ENCODE data around the gene PPP1R1B. TPM values are rescaled to one million over a fixed set of nuclear protein-coding genes. Genes with fewer than 3 reads are reported as not detected.
"Not testable (repeated sequence)": the region's sequence is repeated elsewhere in the genome, so short reads cannot be mapped to it uniquely, and the experiment has no call there.

PPP1R1B gene
- total and polyA plus RNA-seq, 12 donors = 0.32 to 58.0 (median 13.0) TPM; not detected in 1

- WGBS, 4 donors = 88 to 90% (median 88%) methylated on average over 6 to 7 of the region's 7 CpGs
- Histone ChIP-seq H3K27me3 (no peaks in the 10 kb centered on the region), H3K4me3 (no peak overlapping the region), H3K27ac (no peak overlapping the region), H3K9me3 (replicated peaks in 1 of 3) (no peaks in the 10 kb centered on the region), H3K36me3 (replicated peaks in 1 of 2) (no peaks in the 10 kb centered on the region), H3K4me1 (replicated peaks in 1 of 2) (no peaks in the 10 kb centered on the region)
- TF ChIP-seq, protein P1, sequence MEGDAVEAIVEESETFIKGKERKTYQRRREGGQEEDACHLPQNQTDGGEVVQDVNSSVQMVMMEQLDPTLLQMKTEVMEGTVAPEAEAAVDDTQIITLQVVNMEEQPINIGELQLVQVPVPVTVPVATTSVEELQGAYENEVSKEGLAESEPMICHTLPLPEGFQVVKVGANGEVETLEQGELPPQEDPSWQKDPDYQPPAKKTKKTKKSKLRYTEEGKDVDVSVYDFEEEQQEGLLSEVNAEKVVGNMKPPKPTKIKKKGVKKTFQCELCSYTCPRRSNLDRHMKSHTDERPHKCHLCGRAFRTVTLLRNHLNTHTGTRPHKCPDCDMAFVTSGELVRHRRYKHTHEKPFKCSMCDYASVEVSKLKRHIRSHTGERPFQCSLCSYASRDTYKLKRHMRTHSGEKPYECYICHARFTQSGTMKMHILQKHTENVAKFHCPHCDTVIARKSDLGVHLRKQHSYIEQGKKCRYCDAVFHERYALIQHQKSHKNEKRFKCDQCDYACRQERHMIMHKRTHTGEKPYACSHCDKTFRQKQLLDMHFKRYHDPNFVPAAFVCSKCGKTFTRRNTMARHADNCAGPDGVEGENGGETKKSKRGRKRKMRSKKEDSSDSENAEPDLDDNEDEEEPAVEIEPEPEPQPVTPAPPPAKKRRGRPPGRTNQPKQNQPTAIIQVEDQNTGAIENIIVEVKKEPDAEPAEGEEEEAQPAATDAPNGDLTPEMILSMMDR (IDR thresholded peaks at IDR 0.05) = no peak
- no peak for TF ChIP-seq POLR2A (IDR thresholded peaks at IDR 0.05)
- DNase-seq = no peak
- intact Hi-C loops (cut with DNase I) = no loop called here
These were observed 46.7 kb upstream of the PPP1R1B start for GRCh38 chr17:39580082-39580468.

- no peak overlapping the region for H3K27ac ChIP-seq
- 87 to 94% (median 90%) methylated on average over 20 of the region's 20 CpGs for WGBS, 4 donors
- no peaks in the 10 kb centered on the region for H3K27me3 ChIP-seq
- H3K36me3 ChIP-seq (replicated peaks in 1 of 2) = no peaks in the 10 kb centered on the region
- H3K4me3 ChIP-seq = no peak overlapping the region
- no peak for TF ChIP-seq POLR2A (IDR thresholded peaks at IDR 0.05)
- TF ChIP-seq, protein P1 (IDR thresholded peaks at IDR 0.05) = no peak
- no peak for DNase-seq
- H3K4me1 ChIP-seq (replicated peaks in 1 of 2) = no peaks in the 10 kb centered on the region
- no peaks in the 10 kb centered on the region for H3K9me3 ChIP-seq (replicated peaks in 1 of 3)
- intact Hi-C loops (cut with DNase I) = no loop called here
These were observed 45.5 kb upstream of the PPP1R1B start for GRCh38 chr17:39581071-39581758.

GRCh38 chr17:39581759-39582085 is 45.0 kb upstream of the PPP1R1B start:
- TF ChIP-seq, protein P1 (IDR thresholded peaks at IDR 0.05) = no peak
- no peak for TF ChIP-seq POLR2A (IDR thresholded peaks at IDR 0.05)
- Histone ChIP-seq H3K36me3 (replicated peaks in 1 of 2) (no peaks in the 10 kb centered on the region), H3K4me1 (replicated peaks in 1 of 2) (no peaks in the 10 kb centered on the region), H3K27ac (no peak overlapping the region), H3K9me3 (replicated peaks in 1 of 3) (no peaks in the 10 kb centered on the region), H3K4me3 (no peak overlapping the region), H3K27me3 (no peaks in the 10 kb centered on the region)
- DNase-seq = no peak
- intact Hi-C loops (cut with DNase I) = no loop called here
- WGBS, 4 donors = 87 to 91% (median 89%) methylated on average over 4 of the region's 4 CpGs

GRCh38 chr17:39582658-39583057 is 44.1 kb upstream of the PPP1R1B start:
- WGBS, 4 donors = 35 to 62% (median 49%) methylated on average over 2 of the region's 2 CpGs
- Histone ChIP-seq H3K4me1 (replicated peaks in 1 of 2) (no peaks in the 10 kb centered on the region), H3K36me3 (replicated peaks in 1 of 2) (no peaks in the 10 kb centered on the region), H3K27me3 (no peaks in the 10 kb centered on the region), H3K9me3 (replicated peaks in 1 of 3) (no peaks in the 10 kb centered on the region), H3K4me3 (no peak overlapping the region), H3K27ac (no peak overlapping the region)
- no peak for DNase-seq
- intact Hi-C loops (cut with DNase I) = no loop called here
- TF ChIP-seq POLR2A (IDR thresholded peaks at IDR 0.05) = no peak
- TF ChIP-seq, protein P1 (IDR thresholded peaks at IDR 0.05) = no peak

GRCh38 chr17:39590180-39590579 is 36.6 kb upstream of the PPP1R1B start:
- H3K4me1 ChIP-seq (replicated peaks in 1 of 2); H3K27ac ChIP-seq; intact Hi-C loops (cut with DNase I); H3K4me3 ChIP-seq; H3K36me3 ChIP-seq (replicated peaks in 1 of 2); H3K9me3 ChIP-seq (replicated peaks in 1 of 3); DNase-seq: not testable (repeated sequence)
- H3K27me3 ChIP-seq = peaks cover 14% of the 10 kb centered on the region
- 52 to 71% (median 63%) methylated on average over 2 of the region's 2 CpGs for WGBS, 4 donors

All from adrenal gland (tissue), 12 donors.